Peyer's patch (tissue), 4 donors: ENCODE data around the gene NFIX. TPM values are rescaled to one million over a fixed set of nuclear protein-coding genes. Genes with fewer than 3 reads are reported as not detected.

Source experiments
- DNase-seq, 3 donors: peaks; one replicate each; pipeline ENCODE4 v3.0.0-alpha.2; 2017 to 2019
- H3K27ac ChIP-seq, 4 donors: fragments of 200-600 bp; sonication (generic); one replicate each; pipeline ENCODE4 v1.5.1; 2016 to 2019
- H3K27me3 ChIP-seq, 2 donors: fragments of 200-600 bp; sonication (generic); one replicate each; pipeline ENCODE4 v1.5.1; 2019
- H3K36me3 ChIP-seq, 3 donors: fragments of 200-600 bp; sonication (generic); one replicate each; pipeline ENCODE4 v1.5.1; 2016 to 2019
- H3K4me1 ChIP-seq, 4 donors: fragments of 200-600 bp; sonication (generic); one replicate each; pipeline ENCODE4 v1.5.1; 2016 to 2019
- H3K4me3 ChIP-seq, 4 donors: fragments of 200-600 bp; sonication (generic); 1 replicate in 3 of 4; 2 replicates in 1 of 4; pipeline ENCODE4 v1.5.1; 2016 to 2019; ENCODE audit warnings: mild to moderate bottlenecking in 1 of 4
- H3K9me3 ChIP-seq, 4 donors: fragments of 200-600 bp; sonication (generic); one replicate each; pipeline ENCODE4 v1.5.1; 2016 to 2019; ENCODE audit warnings: mild to moderate bottlenecking in 1 of 4
- POLR2A ChIP-seq, 2 donors: fragments of 450-650 bp; IDR thresholded peaks; one replicate each; pipeline ENCODE4 v1.5.1; 2017; ENCODE audit warnings: antibody characterized with exemption in 2 of 2, mild to moderate bottlenecking in 2 of 2, moderate library complexity in 2 of 2
- total RNA-seq, 4 donors: library from RNA; depleted of rRNA; stranded (reverse); fragments of >200 nt; gene quantifications; one replicate each; pipeline ENCODE4 v1.1.0, GENCODE V29; 2016
- TF ChIP-seq, protein P1 (sequence below), 6 experiments: fragments of 450-650 bp in 4 of 6; fragments of 200-600 bp in 2 of 6; sonication (generic) in 1 of 6; IDR thresholded peaks; one replicate each; pipeline ENCODE4 v1.5.1; 2017 to 2019; ENCODE audit warnings: antibody characterized with exemption in 6 of 6, mild to moderate bottlenecking in 3 of 6, moderate library complexity in 1 of 6

NFIX gene
- total RNA-seq, 4 donors from 2014 or later, result 13.5 to 56.9 (median 40.0) TPM

DNA sequence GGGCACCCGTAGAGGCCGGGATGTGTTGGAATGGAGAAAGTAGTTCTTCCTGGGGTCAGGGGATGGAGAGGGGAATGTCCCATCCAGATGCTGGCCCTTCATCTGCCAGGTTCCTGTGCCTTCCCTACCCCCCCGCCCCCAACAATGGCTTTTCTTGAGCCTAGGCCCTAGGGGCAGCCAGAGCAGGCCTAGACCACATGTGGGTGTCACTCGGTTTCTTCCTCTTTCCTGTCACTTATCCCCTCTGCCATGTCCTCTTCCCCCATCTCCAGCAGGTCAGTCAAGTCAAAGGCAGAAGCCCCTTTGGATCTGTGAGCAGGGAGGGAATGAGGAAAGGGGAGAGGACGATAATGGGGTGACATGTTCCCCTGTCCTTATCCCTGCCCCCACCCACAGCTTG lies 71.0 kb downstream of the NFIX start:
- TF ChIP-seq POLR2A (IDR thresholded peaks at IDR 0.05), result no peak
- TF ChIP-seq, protein P1, sequence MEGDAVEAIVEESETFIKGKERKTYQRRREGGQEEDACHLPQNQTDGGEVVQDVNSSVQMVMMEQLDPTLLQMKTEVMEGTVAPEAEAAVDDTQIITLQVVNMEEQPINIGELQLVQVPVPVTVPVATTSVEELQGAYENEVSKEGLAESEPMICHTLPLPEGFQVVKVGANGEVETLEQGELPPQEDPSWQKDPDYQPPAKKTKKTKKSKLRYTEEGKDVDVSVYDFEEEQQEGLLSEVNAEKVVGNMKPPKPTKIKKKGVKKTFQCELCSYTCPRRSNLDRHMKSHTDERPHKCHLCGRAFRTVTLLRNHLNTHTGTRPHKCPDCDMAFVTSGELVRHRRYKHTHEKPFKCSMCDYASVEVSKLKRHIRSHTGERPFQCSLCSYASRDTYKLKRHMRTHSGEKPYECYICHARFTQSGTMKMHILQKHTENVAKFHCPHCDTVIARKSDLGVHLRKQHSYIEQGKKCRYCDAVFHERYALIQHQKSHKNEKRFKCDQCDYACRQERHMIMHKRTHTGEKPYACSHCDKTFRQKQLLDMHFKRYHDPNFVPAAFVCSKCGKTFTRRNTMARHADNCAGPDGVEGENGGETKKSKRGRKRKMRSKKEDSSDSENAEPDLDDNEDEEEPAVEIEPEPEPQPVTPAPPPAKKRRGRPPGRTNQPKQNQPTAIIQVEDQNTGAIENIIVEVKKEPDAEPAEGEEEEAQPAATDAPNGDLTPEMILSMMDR (IDR thresholded peaks at IDR 0.05), result no peak
- Histone ChIP-seq H3K27me3 (no peaks in the 10 kb centered on the region), H3K36me3 (no peaks in the 10 kb centered on the region), H3K4me3 (no peak overlapping the region), H3K27ac (no peak overlapping the region), H3K9me3 (no peaks in the 10 kb centered on the region), H3K4me1 (peaks cover 3 to 65% (median 6%) of the 10 kb centered on the region in 4 donors)
- no peak for DNase-seq

- no peak for DNase-seq
- TF ChIP-seq, protein P1 (IDR thresholded peaks at IDR 0.05), result no peak
- TF ChIP-seq POLR2A (IDR thresholded peaks at IDR 0.05), result no peak
- peaks cover 0 to 56% (median 3%) of the 10 kb centered on the region in 4 donors for H3K4me1 ChIP-seq
- no peaks in the 10 kb centered on the region for H3K27me3 ChIP-seq
- H3K9me3 ChIP-seq, result no peaks in the 10 kb centered on the region
- no peaks in the 10 kb centered on the region for H3K36me3 ChIP-seq
- H3K4me3 ChIP-seq, result no peak overlapping the region
- H3K27ac ChIP-seq, result peak overlapping the region in 2 of 4 donors; percentile 29 to 30
Measured at GRCh38 chr19:13066933-13067807, 71.9 kb downstream of the NFIX start.

- no peaks in the 10 kb centered on the region for H3K36me3 ChIP-seq
- H3K27me3 ChIP-seq, result no peaks in the 10 kb centered on the region
- TF ChIP-seq, protein P1 (IDR thresholded peaks at IDR 0.05), result no peak
- TF ChIP-seq POLR2A (IDR thresholded peaks at IDR 0.05), result no peak
- H3K4me3 ChIP-seq, result no peak overlapping the region
- H3K27ac ChIP-seq, result peak overlapping the region in 1 of 4 donors; percentile 1
- H3K9me3 ChIP-seq, result no peaks in the 10 kb centered on the region
- no peak for DNase-seq
- H3K4me1 ChIP-seq, result peaks cover 0 to 56% (median 3%) of the 10 kb centered on the region in 4 donors
Measured at GRCh38 chr19:13068085-13068846, 73.0 kb downstream of the NFIX start.

DNA sequence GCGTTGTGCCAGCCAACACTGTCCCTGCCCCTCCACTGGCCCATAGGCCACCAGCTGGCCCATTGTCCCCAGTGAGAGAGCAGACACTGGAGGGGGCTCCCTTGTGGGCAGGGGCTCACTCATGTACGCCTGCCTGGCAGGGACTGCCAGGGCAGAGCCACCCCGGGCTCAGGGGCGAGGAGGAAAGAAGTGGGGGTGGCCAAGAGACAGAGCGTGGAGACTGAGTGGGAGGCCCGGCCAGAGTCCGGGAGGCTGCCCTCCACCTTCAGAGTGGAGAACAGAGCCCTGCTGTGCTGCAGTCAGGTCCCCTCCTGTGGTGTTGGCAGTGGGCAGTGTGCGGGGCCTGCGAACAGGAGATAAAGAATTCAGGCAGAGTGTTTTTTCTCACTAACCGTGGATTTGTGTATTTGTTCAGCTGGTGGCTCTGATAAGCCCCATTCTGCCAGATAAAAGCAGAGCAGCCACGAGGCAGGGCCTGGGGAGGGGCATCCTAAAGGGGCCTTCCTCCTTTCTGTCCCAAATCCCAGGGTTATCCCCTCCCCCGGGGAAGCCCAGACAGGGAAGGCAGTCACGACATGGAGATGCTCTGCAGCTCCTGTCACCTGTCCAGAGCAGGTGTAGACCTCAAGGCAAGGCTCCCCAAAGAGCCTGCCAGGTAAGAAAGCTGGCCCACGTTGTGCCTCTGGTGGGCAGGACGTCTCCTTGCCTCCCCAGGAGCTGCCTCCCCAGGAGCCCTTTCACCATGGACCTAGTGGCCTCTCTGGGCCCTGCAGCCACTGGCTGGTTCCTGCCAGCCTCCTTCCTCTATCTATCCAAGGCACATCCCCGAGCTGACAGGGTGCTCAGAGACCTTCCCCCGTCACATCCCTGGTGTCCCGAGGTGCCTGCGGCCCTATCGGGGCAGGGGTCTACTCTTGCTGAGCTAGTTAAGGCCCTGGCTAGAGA lies 74.4 kb downstream of the NFIX start:
- Histone ChIP-seq H3K9me3 (no peaks in the 10 kb centered on the region), H3K4me3 (no peak overlapping the region), H3K36me3 (peaks cover 0 to 12% (median 0%) of the 10 kb centered on the region in 3 donors), H3K27me3 (no peaks in the 10 kb centered on the region), H3K27ac (no peak overlapping the region), H3K4me1 (peaks cover 0 to 50% (median 3%) of the 10 kb centered on the region in 4 donors)
- TF ChIP-seq, protein P1 (IDR thresholded peaks at IDR 0.05), result peak in 1 of 6 experiments; percentile 9
- TF ChIP-seq POLR2A (IDR thresholded peaks at IDR 0.05), result no peak
- no peak for DNase-seq
